Placental pericyte (primary cell): ENCODE data around the gene TMEM121B. TPM values are rescaled to one million over a fixed set of nuclear protein-coding genes. Genes with fewer than 3 reads are reported as not detected.

Experiments
- total RNA-seq: library from RNA; depleted of rRNA; stranded (reverse); fragments of >200 nt; gene quantifications from 2 replicates; pipeline ENCODE4 v1.2.3, GENCODE V29; 2012

Gene TMEM121B
- under 0.01 TPM in 1 of 2 replicates, not detected in the other for total RNA-seq

DNA sequence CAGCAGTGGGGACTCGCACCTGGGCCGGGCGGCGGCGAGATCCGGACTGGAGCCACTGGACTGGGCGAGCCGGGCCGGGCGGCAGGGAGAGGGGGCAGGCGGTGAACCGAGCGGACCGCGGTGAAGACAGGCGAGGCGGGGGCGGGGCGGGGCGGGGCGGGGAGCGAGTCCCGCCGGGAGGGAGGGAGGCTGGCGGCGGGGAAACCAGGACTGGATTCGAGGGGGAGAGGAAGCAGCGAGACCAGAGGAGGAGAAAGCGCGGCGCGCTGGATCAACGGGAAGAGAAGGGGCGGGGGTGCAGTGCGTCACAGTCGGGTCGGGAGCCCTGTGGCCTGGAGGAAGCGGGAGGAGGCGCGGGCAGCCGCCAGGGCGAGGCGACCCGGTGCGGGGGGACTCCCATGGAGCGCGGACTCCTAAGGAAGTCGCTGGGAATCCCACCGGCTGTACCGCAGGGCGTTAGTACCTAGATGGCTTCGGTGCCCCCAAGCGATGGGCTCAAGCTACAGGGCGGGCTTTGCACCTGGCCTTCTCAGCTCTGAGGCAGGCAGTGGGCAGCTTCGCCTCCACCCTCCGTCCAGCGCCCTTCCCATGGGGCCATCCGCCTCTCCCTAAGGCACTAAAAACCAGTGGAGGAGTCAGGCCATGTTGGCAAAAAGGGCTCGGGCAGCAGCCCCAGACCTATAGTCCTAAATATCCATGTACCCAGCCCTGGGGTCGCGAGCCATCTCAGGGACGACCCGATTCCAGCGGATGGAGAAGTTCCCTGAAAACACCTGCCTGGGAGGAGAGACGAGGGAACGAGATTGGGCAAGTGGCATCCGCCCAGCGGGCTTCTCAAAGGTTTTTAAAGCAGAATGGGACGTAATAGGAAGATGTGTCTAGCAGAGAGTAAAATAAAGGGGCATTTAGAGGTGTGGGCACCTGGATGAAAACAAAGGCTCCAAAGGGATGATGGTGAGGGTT, at the start of gene TMEM121B:
Gene TMEM121B, minus strand, starts transcription at position 128 of the 963 bp plus-strand sequence. CDS start 233 bp downstream, outside the sequence.

DNA sequence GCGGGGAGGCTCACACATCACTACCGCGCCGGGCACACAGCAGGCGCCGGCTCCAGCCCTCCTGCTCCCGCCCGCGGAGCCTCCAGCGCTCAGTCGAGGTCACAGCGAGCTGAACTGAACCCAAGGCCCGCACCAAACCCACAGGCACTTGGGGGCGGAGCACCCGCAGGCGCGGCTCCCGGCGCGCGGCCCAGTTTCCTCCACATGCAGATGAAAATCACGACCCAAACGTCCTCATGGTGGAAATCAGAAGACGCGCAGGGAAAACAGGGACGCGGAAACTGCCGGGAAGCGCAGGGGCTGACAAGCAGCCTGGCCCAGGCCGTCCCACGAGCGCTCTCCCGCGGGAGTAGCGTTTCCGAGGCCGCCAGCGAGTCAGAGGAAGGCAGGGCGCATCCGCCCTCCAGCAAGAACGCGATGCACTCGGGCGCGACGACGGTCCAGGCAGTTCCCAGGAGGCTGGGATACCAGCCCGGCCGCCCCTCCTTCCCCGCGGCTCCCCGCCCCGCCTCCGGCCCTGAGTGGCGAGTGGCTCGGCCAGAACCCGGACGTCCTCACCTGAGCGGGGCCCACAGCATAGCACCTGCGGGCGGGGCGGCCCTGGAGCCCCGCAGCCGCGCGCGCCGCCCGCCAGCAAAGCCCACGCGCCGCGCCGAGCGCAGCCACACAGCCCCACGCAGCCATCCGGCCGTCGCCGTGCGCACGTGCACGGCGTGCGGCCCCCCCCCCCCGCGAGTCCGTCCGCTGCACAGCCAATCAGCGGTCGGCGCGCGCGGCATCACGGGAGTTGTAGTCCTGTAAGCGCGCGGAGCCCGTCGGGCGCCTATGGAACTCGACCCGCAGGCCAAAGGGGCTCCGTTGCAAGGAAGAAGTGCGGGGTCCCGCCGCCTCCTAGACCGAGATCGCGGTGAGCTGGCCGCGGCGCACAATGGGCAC, 37.7 kb upstream of the TMEM121B start, which contains the start of gene HDHD5:
Gene HDHD5, minus strand, starts transcription at position 710 of the 936 bp plus-strand sequence. Its CDS starts 26 bp downstream, at position 684.

DNA sequence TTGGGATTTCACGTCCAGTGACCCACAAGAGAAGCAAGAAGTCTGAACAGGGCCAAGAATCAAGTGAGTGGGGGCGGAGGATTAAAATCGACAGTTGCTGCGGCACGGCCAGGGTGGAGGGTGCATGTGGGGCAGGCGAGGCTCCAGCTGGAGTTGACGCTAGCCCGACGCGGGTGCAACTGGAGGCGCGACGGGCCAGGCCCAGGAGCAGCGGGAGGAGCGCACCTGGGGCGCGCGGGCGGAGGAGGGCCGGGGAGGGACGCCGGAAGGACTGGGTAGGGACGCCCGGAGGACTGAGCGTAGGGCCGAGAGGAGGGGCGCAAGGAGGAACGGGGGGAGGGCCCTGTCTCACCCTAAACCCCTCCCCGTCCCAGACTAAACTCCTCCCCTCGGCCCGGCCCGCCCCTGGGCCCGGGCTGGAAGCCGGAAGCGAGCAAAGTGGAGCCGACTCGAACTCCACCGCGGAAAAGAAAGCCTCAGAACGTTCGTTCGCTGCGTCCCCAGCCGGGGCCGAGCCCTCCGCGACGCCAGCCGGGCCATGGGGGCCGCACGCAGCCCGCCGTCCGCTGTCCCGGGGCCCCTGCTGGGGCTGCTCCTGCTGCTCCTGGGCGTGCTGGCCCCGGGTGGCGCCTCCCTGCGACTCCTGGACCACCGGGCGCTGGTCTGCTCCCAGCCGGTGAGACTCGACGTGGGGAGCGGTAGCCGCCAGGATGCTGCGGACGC, 36.4 kb downstream of the TMEM121B start, which contains the start of gene IL17RA:
Gene IL17RA, plus strand, starts transcription at position 447 of the 723 bp plus-strand sequence. Its CDS starts 92 bp downstream, at position 539.

Other genes with a start within 250 kb of the TMEM121B start
- not detected in 2 replicates for gene GAB4, start 113.1 kb downstream of the TMEM121B start, total RNA-seq
- gene IL17RA, start 36.4 kb downstream of the TMEM121B start, total RNA-seq = 7.0 and 8.1 TPM in 2 replicates
- gene HDHD5, start 37.9 kb upstream of the TMEM121B start, total RNA-seq = 20.6 and 28.9 TPM in 2 replicates
- gene ADA2, start 98.1 kb upstream of the TMEM121B start, total RNA-seq = 0.44 and 1.4 TPM in 2 replicates
- not detected in 2 replicates for gene CECR2, start 248.1 kb upstream of the TMEM121B start, total RNA-seq